Fibroblast of skin of left quadriceps (primary cell): ENCODE measurements around the gene CEP170.

Source experiments
- DNase-seq, 2 experiments: peaks; one replicate each; pipeline ENCODE4 v3.0.0-alpha.2; 2013; ENCODE audit warnings: low read depth in 2 of 2

CEP170 gene

DNA sequence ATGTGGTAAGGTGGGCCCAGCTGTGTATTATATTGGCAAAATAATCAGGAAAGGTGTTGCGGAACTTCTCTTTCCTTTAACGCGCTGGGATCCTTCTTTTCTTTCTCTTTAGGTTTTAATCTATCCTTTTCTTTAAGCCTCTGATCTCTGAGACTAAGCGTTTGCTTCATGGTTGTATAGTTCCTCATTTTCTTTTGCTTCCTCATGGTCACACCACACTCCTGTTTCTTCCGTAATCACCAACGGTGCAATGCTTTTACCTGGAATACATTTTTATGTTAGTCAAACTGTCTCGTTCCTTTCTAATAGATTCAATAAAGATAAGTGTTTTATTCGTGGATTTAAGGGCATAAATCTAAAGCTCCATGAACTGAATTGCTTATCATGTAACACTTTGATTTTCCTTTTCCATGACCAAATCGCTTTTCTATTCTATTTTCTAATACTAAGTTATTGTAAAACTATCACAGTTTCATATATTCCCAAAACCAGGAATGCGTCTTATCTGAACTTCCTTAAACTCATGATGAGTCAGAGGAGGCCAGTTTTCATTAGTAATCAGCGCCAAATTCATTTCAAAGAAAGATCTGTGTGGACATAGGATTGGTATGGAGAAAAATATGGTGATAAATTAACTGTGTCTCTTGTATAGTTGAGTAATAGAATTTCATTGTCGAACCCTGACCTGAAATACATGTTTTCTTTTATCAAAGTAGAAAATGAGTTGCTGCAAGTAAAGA, 13.0 kb upstream of the CEP170 start:
- DNase-seq, result peak; percentile 88 to 90

GRCh38 chr1:243267471-243267880, 12.4 kb upstream of the CEP170 start:
- DNase-seq, result no peak

DNA sequence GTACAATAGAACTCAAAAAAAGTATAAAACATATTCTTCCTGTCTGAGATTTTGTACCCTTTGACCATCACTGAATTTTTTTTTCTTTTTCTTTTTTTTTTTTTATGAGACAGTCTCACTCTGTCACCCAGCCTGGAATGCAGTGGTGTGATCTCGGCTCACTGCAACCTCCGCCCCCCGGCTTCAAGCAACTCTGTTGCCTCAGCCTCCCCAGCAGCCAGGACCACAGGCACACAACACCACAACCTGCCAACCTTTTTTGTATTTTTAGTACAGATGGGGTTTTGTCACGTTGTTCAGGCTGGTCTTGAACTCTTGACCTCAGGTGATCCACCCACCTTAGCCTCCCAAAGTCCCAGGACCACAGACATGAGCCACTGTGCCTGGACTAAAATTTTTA, 11.2 kb upstream of the CEP170 start:
- no peak for DNase-seq

- peak; percentile 74 to 77 for DNase-seq
Measured at GRCh38 chr1:243264717-243265116, 9.6 kb upstream of the CEP170 start.

GRCh38 chr1:243261390-243261789, 6.3 kb upstream of the CEP170 start:
- no peak for DNase-seq

- DNase-seq, result no peak
Measured at GRCh38 chr1:243260221-243260880, 5.3 kb upstream of the CEP170 start.

- no peak for DNase-seq
Measured at GRCh38 chr1:243258731-243259130, 3.6 kb upstream of the CEP170 start.

DNA sequence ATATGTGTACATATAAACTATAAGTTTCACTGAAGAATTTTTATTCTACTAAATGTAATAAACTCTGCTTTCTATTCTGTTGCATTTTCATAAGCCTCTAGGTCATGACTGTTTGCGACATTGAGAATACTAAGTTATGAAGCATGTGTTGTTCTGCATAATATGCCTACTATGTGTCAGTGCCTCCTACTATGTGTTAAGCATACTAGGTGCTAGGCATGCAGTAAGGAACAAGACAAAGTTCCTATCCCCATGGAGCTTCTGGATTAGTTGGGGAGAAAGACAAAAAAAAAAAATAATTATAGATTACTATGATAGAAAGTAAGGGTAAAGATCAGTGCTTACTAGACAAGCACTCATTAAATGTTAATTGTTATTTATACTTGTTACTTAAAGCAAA, 2.1 kb upstream of the CEP170 start:
- DNase-seq, result no peak

DNA sequence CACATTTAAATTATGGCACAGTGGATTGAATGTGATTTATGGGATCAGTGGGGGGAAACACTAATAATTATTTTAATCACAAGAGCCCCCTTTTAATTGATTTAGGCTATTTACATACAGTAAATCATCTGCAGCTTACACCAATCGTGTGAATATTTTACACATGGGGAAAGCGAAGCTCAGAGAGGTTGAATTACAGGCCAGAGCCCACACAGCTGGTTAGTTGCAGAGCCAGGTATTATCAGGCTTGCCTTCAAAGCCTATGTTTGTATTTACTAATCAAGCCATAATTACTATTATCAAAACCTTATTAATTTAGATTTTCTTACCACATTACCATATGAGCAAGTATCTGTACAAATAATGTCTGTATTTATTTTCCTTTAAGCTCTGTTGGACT, 1.5 kb upstream of the CEP170 start:
- DNase-seq, result no peak

GRCh38 chr1:243255791-243256512, 871 bp upstream of the CEP170 start, which contains the start of gene SDCCAG8:
SDCCAG8 (plus strand) TSS chr1:243256041; CDS start chr1:243256174, 133 bp downstream.
- DNase-seq, result peak; percentile 100

GRCh38 chr1:243254233-243254926, 701 bp downstream of the CEP170 start:
- peak in 1 of 2 experiments; percentile 32 for DNase-seq

DNA sequence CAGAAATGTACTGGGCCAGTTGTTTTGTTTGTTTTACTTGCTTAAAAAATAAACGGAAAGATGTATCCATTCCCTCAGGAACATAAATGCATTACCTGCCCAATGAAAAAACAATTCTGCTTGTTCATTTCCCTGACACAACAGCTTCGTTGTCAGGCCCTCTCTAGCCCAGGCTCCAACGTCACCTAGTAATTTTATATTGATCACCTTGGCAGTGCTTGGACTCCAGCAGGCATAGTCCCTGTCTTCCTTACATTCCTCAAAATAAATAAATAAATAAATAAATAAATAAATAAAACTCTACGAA, 1.2 kb downstream of the CEP170 start:
- DNase-seq, result no peak

DNA sequence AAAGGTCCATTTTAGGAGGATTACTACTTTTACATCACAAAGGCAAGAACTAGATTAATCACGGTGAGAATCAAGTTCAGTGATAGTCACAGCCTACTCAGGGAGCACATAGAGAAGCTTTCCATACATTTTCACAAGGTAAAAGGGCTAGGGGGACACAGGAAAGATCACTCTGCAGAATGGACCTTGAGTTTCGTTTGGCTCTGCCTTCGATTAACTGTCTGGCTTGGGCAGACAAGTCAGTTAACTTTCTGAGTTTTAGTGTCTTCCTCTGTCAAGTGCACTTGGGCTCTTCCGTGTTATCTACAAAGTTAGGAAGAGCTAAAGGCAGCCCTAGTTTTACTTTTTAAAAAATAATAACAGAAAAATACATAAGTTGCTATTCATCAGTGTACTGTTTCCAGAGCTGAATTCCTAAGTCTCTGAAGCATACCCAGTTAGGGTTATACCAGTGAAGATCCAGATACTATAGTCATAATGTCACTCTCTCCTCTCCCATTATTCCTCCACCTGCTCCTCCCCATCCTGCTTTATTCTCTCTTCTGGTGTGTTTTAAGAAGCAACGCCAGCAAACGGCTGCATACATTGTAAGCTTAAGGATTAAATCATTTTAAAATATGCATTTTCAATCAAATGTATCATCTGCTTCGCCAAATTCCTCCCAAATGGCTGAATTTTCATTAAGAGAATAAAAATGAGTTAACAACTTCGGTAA, 1.7 kb downstream of the CEP170 start:
- no peak for DNase-seq

DNA sequence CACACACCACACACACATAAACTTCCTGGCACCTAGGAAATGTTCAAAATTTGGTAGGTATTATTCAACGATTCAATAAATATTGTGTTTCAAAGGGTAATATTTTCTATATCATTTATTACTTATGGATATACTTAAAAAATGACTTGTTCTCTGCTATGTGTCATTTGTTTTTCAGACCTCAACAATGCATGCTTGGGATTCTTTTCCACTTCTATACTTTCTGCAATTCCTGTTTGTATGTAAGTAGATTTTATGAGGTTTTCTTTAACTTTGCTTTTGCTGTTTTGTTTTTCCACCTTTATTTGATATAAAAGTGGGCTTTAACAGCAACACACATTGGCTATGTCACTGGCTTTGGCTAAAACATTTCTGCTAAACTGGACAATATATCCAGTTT, 3.5 kb downstream of the CEP170 start:
- DNase-seq, result no peak

GRCh38 chr1:243250102-243250501, 5.0 kb downstream of the CEP170 start:
- no peak for DNase-seq

DNA sequence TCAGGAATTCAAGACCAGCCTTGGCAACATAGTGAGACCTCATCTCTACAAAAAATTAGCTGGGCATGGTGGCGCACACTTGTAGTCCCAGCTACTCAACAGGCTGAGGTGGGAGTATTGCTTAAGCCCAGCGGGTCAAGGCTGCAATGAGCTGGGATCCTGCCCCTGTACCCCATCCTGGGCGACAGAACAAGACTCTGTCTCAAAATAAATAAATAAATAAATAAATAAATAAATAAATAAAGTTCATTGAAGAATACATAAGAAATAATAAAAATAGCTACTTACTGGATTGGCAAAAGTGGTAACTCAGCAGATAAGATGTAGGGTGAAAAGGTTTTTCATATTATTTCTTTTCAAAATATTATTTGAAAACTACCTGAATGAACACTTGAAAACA, 5.9 kb downstream of the CEP170 start:
- no peak for DNase-seq

DNA sequence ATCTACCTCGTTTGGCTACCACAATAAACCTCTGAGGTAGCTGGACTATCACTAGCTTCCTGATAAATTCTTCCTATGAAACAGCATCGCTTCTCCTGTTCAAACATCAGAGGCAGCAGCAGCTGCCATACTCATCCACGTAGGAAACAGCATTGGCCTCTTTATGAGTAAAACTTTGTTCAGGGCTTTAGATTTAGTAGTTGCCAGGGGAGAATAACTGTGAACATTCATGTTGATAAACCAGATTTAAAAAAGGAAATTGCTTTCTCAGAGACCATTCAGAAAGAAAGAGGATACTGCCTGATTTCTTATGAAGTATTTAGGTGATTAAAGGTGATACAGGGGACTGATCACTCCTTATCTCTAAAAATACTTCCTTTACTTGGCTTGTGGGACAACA, 7.2 kb downstream of the CEP170 start:
- DNase-seq, result no peak

- no peak for DNase-seq
Measured at GRCh38 chr1:243246916-243247315, 8.2 kb downstream of the CEP170 start.

DNA sequence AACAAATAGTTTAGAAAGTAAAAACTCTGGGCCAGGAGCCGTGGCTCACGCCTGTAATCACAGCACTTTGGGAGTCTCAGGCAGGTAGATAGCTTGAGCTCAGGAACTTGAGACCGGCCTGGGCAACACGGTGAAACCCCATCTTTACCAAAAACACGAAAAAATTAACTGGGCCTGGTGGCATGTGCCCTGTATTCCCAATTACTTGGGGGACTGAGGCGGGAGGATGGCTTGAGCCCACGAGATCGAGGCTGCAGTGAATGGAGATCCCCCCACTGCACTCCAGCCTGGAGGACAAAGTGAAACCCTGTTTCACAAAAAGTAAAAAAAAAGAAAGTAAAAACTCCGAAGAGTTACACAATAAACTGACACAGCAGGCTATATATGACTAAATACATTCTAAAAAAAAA, 10.6 kb downstream of the CEP170 start:
- no peak for DNase-seq

- DNase-seq, result no peak
Measured at GRCh38 chr1:243236604-243237252, 18.4 kb downstream of the CEP170 start.

DNA sequence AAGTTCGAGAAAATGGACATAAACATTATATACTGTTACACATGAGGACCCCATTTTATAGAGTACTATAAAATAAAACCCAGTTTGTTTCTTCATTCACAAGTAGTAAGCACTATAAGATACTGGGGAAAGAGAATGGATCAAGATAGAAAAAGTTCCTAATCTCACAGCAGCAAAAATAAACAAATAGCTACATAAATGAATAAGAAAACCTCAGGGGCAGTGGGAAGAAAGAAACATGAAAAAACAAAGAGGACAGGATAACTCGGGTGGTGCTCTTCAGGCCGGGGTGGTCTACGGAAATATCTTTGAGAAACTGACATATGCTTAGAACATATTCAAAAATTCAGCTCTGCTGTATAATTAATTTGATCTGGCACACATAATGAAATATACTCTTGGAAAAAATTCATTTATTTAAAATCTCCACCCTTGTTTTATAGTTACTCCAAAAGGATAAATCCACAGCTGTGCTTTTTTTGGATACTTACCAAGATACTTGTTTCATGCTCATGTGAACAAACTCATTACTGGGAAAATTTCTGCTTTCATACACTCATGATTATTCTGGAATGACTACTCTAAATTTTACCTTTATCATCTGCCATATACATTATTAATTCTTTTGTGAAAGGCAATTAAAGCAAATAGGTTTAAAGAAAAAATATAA, 20.0 kb downstream of the CEP170 start:
- no peak for DNase-seq
